H1 (cell line): ENCODE data around the gene DCLRE1B. TPM values are rescaled to one million over a fixed set of nuclear protein-coding genes. Genes with fewer than 3 reads are reported as not detected.

Source experiments
- CTCF ChIA-PET: fragments of 300-600 bp; sonication (Branson Sonifier 250); formaldehyde crosslinking; loops from one replicate; lab custom pipeline; 2021; ENCODE audit not compliant: partially characterized antibody; lab: Charles Lee
- POLR2A ChIA-PET: fragments of 300-600 bp; sonication (Branson Sonifier 250); formaldehyde crosslinking; loops from one replicate; lab custom pipeline; 2021; ENCODE audit warnings: inconsistent platforms; ENCODE audit not compliant: partially characterized antibody; lab: Charles Lee
- DNase-seq, 2 experiments: peaks; one replicate each; pipeline versions ENCODE4 v3.0.0 to v3.0.0-alpha.2; 2010 to 2022; ENCODE audit warnings: low spot score in 2 of 2, low read depth in 1 of 2, mixed read lengths in 1 of 2
- FAIRE-seq: peaks from 2 replicates; lab custom pipeline; 2011; peaks lifted over from hg19 to GRCh38; lab: Jason Lieb, UNC
- H2AFZ ChIP-seq: 2 replicates; pipeline ENCODE4 v1.8.1; 2012; ENCODE audit warnings: low read length, inconsistent platforms
- H2AK5ac ChIP-seq: 2 replicates; pipeline ENCODE4 v1.6.1; 2013; ENCODE audit warnings: low read depth, low read length
- H2BK120ac ChIP-seq: replicated peaks from 2 replicates; pipeline ENCODE3; 2013; ENCODE audit warnings: low read depth, low read length, inconsistent platforms
- H2BK12ac ChIP-seq: 2 replicates; pipeline ENCODE4 v1.6.1; 2013; ENCODE audit warnings: low read depth, low read length
- H2BK15ac ChIP-seq: 2 replicates; pipeline ENCODE4 v1.6.1; 2013; ENCODE audit warnings: low read length
- H2BK20ac ChIP-seq: 2 replicates; pipeline ENCODE4 v1.6.1; 2013; ENCODE audit warnings: low read length
- H2BK5ac ChIP-seq: 2 replicates; pipeline ENCODE4 v1.6.1; 2013; ENCODE audit warnings: low read depth, low read length
- H3K14ac ChIP-seq: 2 replicates; pipeline ENCODE4 v1.6.1; 2013; ENCODE audit warnings: inconsistent platforms; ENCODE audit not compliant: insufficient read length
- H3K18ac ChIP-seq: 2 replicates; pipeline ENCODE4 v1.6.1; 2013; ENCODE audit warnings: low read length; ENCODE audit errors: extremely low read depth
- H3K23ac ChIP-seq: 2 replicates; pipeline ENCODE4 v1.6.1; 2013; ENCODE audit warnings: inconsistent platforms; ENCODE audit not compliant: insufficient read length
- H3K23me2 ChIP-seq: 2 replicates; pipeline ENCODE4 v1.6.1; 2013; ENCODE audit warnings: low read depth, low read length
- H3K27ac ChIP-seq: 2 replicates; pipeline ENCODE4 v1.6.1; 2011; ENCODE audit warnings: low read depth, low read length, inconsistent platforms
- H3K27me3 ChIP-seq, 4 experiments: replicated peaks in 1 of 4; 1 replicate in 1 of 4; 2 replicates in 3 of 4; pipeline versions ENCODE4 v1.6.1 to v1.8.1; 2011 to 2013; ENCODE audit warnings: low read length in 3 of 4, mild to moderate bottlenecking in 3 of 4, inconsistent platforms in 2 of 4, mixed read lengths in 2 of 4, moderate library complexity in 1 of 4; ENCODE audit not compliant: control insufficient read depth in 3 of 4, insufficient read depth in 3 of 4; ENCODE audit errors: extremely low read depth in 1 of 4
- H3K36me3 ChIP-seq, 4 experiments: 2 replicates each; pipeline versions ENCODE4 v1.6.1 to v1.8.1; 2011 to 2013; ENCODE audit warnings: mild to moderate bottlenecking in 4 of 4, low read length in 3 of 4, moderate library complexity in 2 of 4, control low read depth in 1 of 4, inconsistent platforms in 1 of 4; ENCODE audit not compliant: insufficient read depth in 4 of 4, control insufficient read depth in 2 of 4
- H3K4ac ChIP-seq: replicated peaks from 2 replicates; pipeline ENCODE3; 2013; ENCODE audit warnings: low read length, low read depth, mixed read lengths, inconsistent platforms; ENCODE audit not compliant: insufficient read length
- H3K4me1 ChIP-seq, 4 experiments: replicated peaks in 1 of 4; 1 replicate in 1 of 4; 2 replicates in 3 of 4; pipeline versions ENCODE4 v1.6.1 to v1.8.1; 2011 to 2013; ENCODE audit warnings: low read length in 3 of 4, inconsistent platforms in 2 of 4, mixed read lengths in 1 of 4; ENCODE audit not compliant: insufficient read depth in 4 of 4, control insufficient read depth in 3 of 4
- H3K4me2 ChIP-seq, 2 experiments: 2 replicates each; pipeline versions ENCODE4 v1.6.1 to v1.8.1; 2011 to 2013; ENCODE audit warnings: low read depth in 2 of 2, low read length in 2 of 2, control low read depth in 1 of 2, inconsistent platforms in 1 of 2, mild to moderate bottlenecking in 1 of 2; ENCODE audit not compliant: insufficient read depth in 1 of 2
- H3K4me3 ChIP-seq, 4 experiments: fragments of 200-600, 300-600 bp in 1 of 4; sonication (generic), shearing (Covaris generic), sonication (Bioruptor Twin) in 1 of 4; 2 replicates each; pipeline versions ENCODE4 v1.5.1 to v1.8.1; 2011 to 2016; ENCODE audit warnings: low read length in 4 of 4, low read depth in 3 of 4, control low read depth in 2 of 4, inconsistent platforms in 2 of 4, mild to moderate bottlenecking in 2 of 4, mixed read lengths in 1 of 4, moderate library complexity in 1 of 4; ENCODE audit not compliant: insufficient read depth in 2 of 4; ENCODE audit errors: extremely low read depth in 1 of 4
- H3K56ac ChIP-seq: replicated peaks from 2 replicates; pipeline ENCODE3; 2013; ENCODE audit warnings: low read depth, mild to moderate bottlenecking, mixed read lengths, low read length, inconsistent platforms; ENCODE audit not compliant: insufficient read length
- H3K79me1 ChIP-seq: 2 replicates; pipeline ENCODE4 v1.6.1; 2013; ENCODE audit warnings: low read depth, low read length, control low read depth
- H3K79me2 ChIP-seq, 2 experiments: 2 replicates each; pipeline versions ENCODE4 v1.6.1 to v1.8.1; 2012 to 2013; ENCODE audit warnings: low read length in 2 of 2, mild to moderate bottlenecking in 2 of 2, inconsistent platforms in 1 of 2; ENCODE audit not compliant: insufficient read depth in 2 of 2, control insufficient read depth in 1 of 2
- H3K9ac ChIP-seq, 4 experiments: replicated peaks in 1 of 4; 1 replicate in 1 of 4; 2 replicates in 3 of 4; pipeline versions ENCODE4 v1.6.1 to v1.8.1; 2011 to 2013; ENCODE audit warnings: low read depth in 3 of 4, low read length in 3 of 4, control low read depth in 2 of 4, mild to moderate bottlenecking in 2 of 4, moderate library complexity in 2 of 4, inconsistent platforms in 1 of 4; ENCODE audit errors: extremely low read depth in 1 of 4
- H3K9me3 ChIP-seq, 2 experiments: 2 replicates each; pipeline versions ENCODE4 v1.6.1 to v1.8.1; 2012 to 2013; ENCODE audit warnings: mild to moderate bottlenecking in 2 of 2, moderate library complexity in 2 of 2, control low read depth in 1 of 2, inconsistent platforms in 1 of 2, low read depth in 1 of 2, low read length in 1 of 2, mixed read lengths in 1 of 2; ENCODE audit not compliant: insufficient read depth in 2 of 2
- H4K20me1 ChIP-seq, 2 experiments: replicated peaks in 1 of 2; 2 replicates each; pipeline versions ENCODE3 to v1.8.1; 2011 to 2013; ENCODE audit warnings: inconsistent platforms in 2 of 2, low read length in 2 of 2, mild to moderate bottlenecking in 1 of 2; ENCODE audit not compliant: insufficient read depth in 2 of 2, control insufficient read depth in 1 of 2
- H4K5ac ChIP-seq: 2 replicates; pipeline ENCODE4 v1.6.1; 2013; ENCODE audit warnings: low read length, low read depth, mixed read lengths, inconsistent platforms; ENCODE audit not compliant: insufficient read length
- H4K8ac ChIP-seq: 2 replicates; pipeline ENCODE4 v1.8.0; 2013; ENCODE audit warnings: mild to moderate bottlenecking, moderate library complexity, low read length, inconsistent platforms; ENCODE audit not compliant: insufficient read depth; ENCODE audit errors: extremely low read depth
- H4K91ac ChIP-seq: replicated peaks from 2 replicates; pipeline ENCODE3; 2013; ENCODE audit warnings: low read length, mixed read lengths, inconsistent platforms; ENCODE audit not compliant: insufficient read length
- BCL11A ChIP-seq, 2 experiments: IDR thresholded peaks; one replicate each; pipeline ENCODE4 v1.6.1; 2011; ENCODE audit warnings: low read depth in 2 of 2, low read length in 2 of 2, mild to moderate bottlenecking in 2 of 2
- EP300 ChIP-seq, 2 experiments: IDR thresholded peaks; 1 replicate in 1 of 2; 2 replicates in 1 of 2; pipeline ENCODE4 v1.6.1; 2011 to 2012; ENCODE audit warnings: low read depth in 2 of 2, low read length in 2 of 2, mild to moderate bottlenecking in 2 of 2, borderline replicate concordance in 1 of 2, inconsistent platforms in 1 of 2, moderate library complexity in 1 of 2
- POLR2AphosphoS5 ChIP-seq: IDR thresholded peaks from 2 replicates; pipeline ENCODE4 v1.6.1; 2011; ENCODE audit warnings: low read depth, low read length
- RBBP5 ChIP-seq: IDR thresholded peaks from 2 replicates; pipeline ENCODE4 v1.7.1; 2012; ENCODE audit warnings: low read depth, mild to moderate bottlenecking, inconsistent platforms, low read length, moderate library complexity, borderline replicate concordance
- SP1 ChIP-seq: IDR thresholded peaks from 2 replicates; pipeline ENCODE4 v1.6.1; 2011; ENCODE audit warnings: low read depth, low read length
- WGBS, 2 experiments: shearing (Covaris generic) in 1 of 2; methylation state at CpG; one replicate each; pipeline versions ENCODE4 v1.1.6 to v1.1.7; 2013 to 2015; ENCODE audit warnings: low lambda C conversion rate in 2 of 2, mixed read lengths in 2 of 2, inconsistent platforms in 1 of 2, low coverage in 1 of 2, missing lambda C conversion rate in 1 of 2; ENCODE audit not compliant: insufficient replicate concordance in 2 of 2, insufficient coverage in 1 of 2, insufficient read length in 1 of 2; ENCODE audit errors: extremely low coverage in 1 of 2, missing lambda C conversion rate in 1 of 2; 5-methylcytosine and 5-hydroxymethylcytosine counted together
- polyA plus RNA-seq, 7 experiments: library from polyadenylated mRNA; depleted of rRNA in 3 of 7; stranded (reverse) in 5 of 7; unstranded in 2 of 7; fragments of >200 nt in 5 of 7; fragments of 200-250 nt in 2 of 7; gene quantifications; 1 replicate in 5 of 7; 2 replicates in 1 of 7; 4 replicates in 1 of 7; pipeline versions ENCODE4 v1.2.1 to v1.2.3, GENCODE V29; 2011 to 2013; ENCODE audit warnings: missing spikeins in 2 of 7, mixed read lengths in 2 of 7
- total RNA-seq: library from RNA; stranded (reverse); fragmentation: NEBNext Ultra II Directional; extraction: Animal tissue kit (Norgen Biotek cat#: 25700); gene quantifications from 2 replicates; pipeline ENCODE4 v1.2.1, GENCODE V29; 2021

Gene DCLRE1B
- total and polyA plus RNA-seq, 2 of the 8 experiments (the other 6 are each of a cell fraction or from before 2014, with no cell fraction given), result 5.5 to 11.0 TPM

GRCh38 chr1:113890816-113891215 lies 14.3 kb upstream of the DCLRE1B start:
- FAIRE-seq (no peak), DNase-seq (no peak)
- H3K9me3 ChIP-seq, result no peaks in the 10 kb centered on the region
- no peak overlapping the region for H3K23ac ChIP-seq
- no peak overlapping the region for H3K18ac ChIP-seq
- H2BK15ac ChIP-seq, result no peak overlapping the region
- H4K8ac ChIP-seq, result no peak overlapping the region
- no peak overlapping the region for H2AFZ ChIP-seq
- no peak overlapping the region for H3K4me3 ChIP-seq
- H4K91ac ChIP-seq, result no peak overlapping the region
- no peak for TF ChIP-seq POLR2AphosphoS5
- TF ChIP-seq SP1, result no peak
- TF ChIP-seq RBBP5, result no peak
- no peak for TF ChIP-seq EP300 (IDR thresholded peaks at IDR 0.05; ENCODE audit: borderline replicate concordance in 1 of 2, low read depth in 2 of 2, low read length in 2 of 2)
- no peak for TF ChIP-seq BCL11A (IDR thresholded peaks at IDR 0.05; ENCODE audit: low read depth in 2 of 2, low read length in 2 of 2)
- no peak overlapping the region for H2BK20ac ChIP-seq
- H3K9ac ChIP-seq, result no peak overlapping the region
- no peak overlapping the region for H3K4ac ChIP-seq
- H2AK5ac ChIP-seq, result no peak overlapping the region
- H3K23me2 ChIP-seq, result no peaks in the 10 kb centered on the region
- 42% methylated on average over 2 of the region's 2 CpGs; no CpG with 5 or more reads in 1 of the 2 experiments for WGBS, 2 experiments
- H3K27me3 ChIP-seq, result no peaks in the 10 kb centered on the region
- H3K36me3 ChIP-seq, result peaks cover 0 to 5% (median under 1%) of the 10 kb centered on the region in 4 experiments; a peak in 2 of 8 replicates
- no peaks in the 10 kb centered on the region for H3K79me2 ChIP-seq
- no peaks in the 10 kb centered on the region for H3K4me1 ChIP-seq
- POLR2A ChIA-PET, result no interaction called here
- no peak overlapping the region for H3K4me2 ChIP-seq
- no peak overlapping the region for H4K5ac ChIP-seq
- no peaks in the 10 kb centered on the region for H4K20me1 ChIP-seq
- H3K79me1 ChIP-seq, result no peaks in the 10 kb centered on the region
- H2BK12ac ChIP-seq, result no peak overlapping the region
- no peak overlapping the region for H3K56ac ChIP-seq
- H2BK120ac ChIP-seq, result no peak overlapping the region
- CTCF ChIA-PET, result no interaction called here
- no peak overlapping the region for H2BK5ac ChIP-seq
- H3K14ac ChIP-seq, result no peak overlapping the region
- H3K27ac ChIP-seq, result no peak overlapping the region
